K562 (cell line): ENCODE results near the gene IFT122. TPM values are rescaled to one million over a fixed set of nuclear protein-coding genes. Genes with fewer than 3 reads are reported as not detected.

ENCODE experiments used
- ATF3 ChIP-seq, 2 experiments: fragments of 450-650 bp in 1 of 2; sonication (generic) in 1 of 2; formaldehyde crosslinking in 1 of 2; IDR thresholded peaks in 1 of 2; conservative IDR thresholded peaks in 1 of 2; 2 replicates each; pipeline versions ENCODE4 v1.6.1 to v1.8.1; 2016 to 2023; ENCODE audit warnings: mild to moderate bottlenecking in 2 of 2, moderate library complexity in 2 of 2, inconsistent platforms in 1 of 2, missing genetic modification reagents in 1 of 2
- ETS1 ChIP-seq: conservative IDR thresholded peaks from 2 replicates; pipeline ENCODE4 v1.6.1; 2011; ENCODE audit warnings: low read depth, mild to moderate bottlenecking, low read length; ENCODE audit not compliant: control insufficient read depth
- HES1 ChIP-seq: fragments of 450-650 bp; IDR thresholded peaks from 2 replicates; pipeline ENCODE4 v1.6.1; 2016; ENCODE audit warnings: low read depth, mild to moderate bottlenecking, moderate library complexity
- HNRNPL ChIP-seq: fragments of 200-400 bp; formaldehyde crosslinking; IDR thresholded peaks from 2 replicates; pipeline ENCODE4 v1.6.1; 2017; ENCODE audit warnings: low read depth, mild to moderate bottlenecking, low read length
- MAFF ChIP-seq: IDR thresholded peaks from 2 replicates; pipeline ENCODE4 v1.6.1; 2012; ENCODE audit warnings: low read length, improper control_type of control experiment
- POLR3G ChIP-seq: IDR thresholded peaks from 2 replicates; pipeline ENCODE4 v1.6.1; 2011; ENCODE audit not compliant: insufficient read length, insufficient replicate concordance; ENCODE audit errors: extremely low read depth
- PRPF4 ChIP-seq: fragments of 200-400 bp; formaldehyde crosslinking; IDR thresholded peaks from one replicate; pipeline ENCODE4 v1.6.1; 2017; ENCODE audit warnings: low read length, low read depth, mild to moderate bottlenecking; ENCODE audit not compliant: insufficient read depth, poor library complexity, severe bottlenecking
- RBM17 ChIP-seq: fragments of 200-400 bp; formaldehyde crosslinking; IDR thresholded peaks from 2 replicates; pipeline ENCODE4 v1.6.1; 2017; ENCODE audit warnings: low read depth, mild to moderate bottlenecking, low read length, borderline replicate concordance
- ZBTB34 ChIP-seq: fragments of 250-450 bp; sonication (Bioruptor Pico); IDR thresholded peaks from 2 replicates; pipeline ENCODE4 v1.8.0; 2021; ENCODE audit warnings: mild to moderate bottlenecking, moderate library complexity
- ZBTB40 ChIP-seq, 2 experiments: fragments of 450-650 bp in 1 of 2; sonication (generic) in 1 of 2; formaldehyde crosslinking in 1 of 2; IDR thresholded peaks; 2 replicates each; pipeline versions ENCODE4 v1.7.1 to v1.9.0; 2016 to 2022; ENCODE audit warnings: inconsistent platforms in 1 of 2, mild to moderate bottlenecking in 1 of 2, missing genetic modification reagents in 1 of 2
- polyA plus RNA-seq, 8 experiments: library from polyadenylated mRNA; depleted of rRNA in 4 of 8; stranded (reverse) in 5 of 8; unstranded in 3 of 8; fragments of >200 nt; fragmentation: Nextera tagmentation in 2 of 8; fragmentation: Illumina TruSeq in 1 of 8; extraction: Ambion mirVana in 2 of 8; extraction: Trizol in 1 of 8; gene quantifications; 2 replicates each; pipeline versions ENCODE4 v1.2.1 to v1.2.3, GENCODE V29; 2011 to 2014; ENCODE audit warnings: inconsistent platforms in 1 of 8, missing spikeins in 1 of 8
- total RNA-seq, 7 experiments: library from RNA; depleted of rRNA in 6 of 7; stranded (reverse); fragments of >200 nt in 6 of 7; fragmentation: Illumina TruSeq in 2 of 7; extraction: Trizol in 2 of 7; gene quantifications; 2 replicates each; pipeline versions ENCODE4 v1.2.1 to v1.2.3, GENCODE V29; 2011 to 2021; ENCODE audit warnings: low replicate concordance in 1 of 7

Gene IFT122
- total and polyA plus RNA-seq, 9 of the 15 experiments (the other 6 are each of a cell fraction or from before 2014, with no cell fraction given): 2.4 to 11.5 (median 7.7) TPM

GRCh38 chr3:129439817-129440617 is at the start of gene IFT122, which contains the start of gene MBD4 (continued):
- TF ChIP-seq HES1: no peak
- no peak for TF ChIP-seq PRPF4
- TF ChIP-seq ETS1: peak; percentile 54; the same call in 1 of the 2 replicates
- no peak for TF ChIP-seq MAFF
- no peak for TF ChIP-seq ZBTB34 (CRISPR knock-in tag)
- no peak for TF ChIP-seq POLR3G
- peak; percentile 50 for TF ChIP-seq ATF3 (IDR thresholded peaks at IDR 0.05)
- TF ChIP-seq ATF3 (CRISPR knock-in tag; conservative IDR thresholded peaks at IDR 0.05): no peak
- TF ChIP-seq HNRNPL: no peak
- no peak for TF ChIP-seq RBM17
- no peak for TF ChIP-seq ZBTB40 (IDR thresholded peaks at IDR 0.05)
- TF ChIP-seq ZBTB40 (CRISPR knock-in tag; IDR thresholded peaks at IDR 0.05): no peak
